Activated CD8-positive, alpha-beta memory T cell treated with anti-CD3 and anti-CD28 coated beads, Interleukin-2, amount 50 U/mL, for 1 hour (primary cell): ENCODE results near the gene INTS11.

ENCODE experiments used
- DNase-seq: peaks from one replicate; pipeline ENCODE4 v3.0.0-alpha.2; 2020; ENCODE audit errors: extremely low read depth

The INTS11 gene

DNA sequence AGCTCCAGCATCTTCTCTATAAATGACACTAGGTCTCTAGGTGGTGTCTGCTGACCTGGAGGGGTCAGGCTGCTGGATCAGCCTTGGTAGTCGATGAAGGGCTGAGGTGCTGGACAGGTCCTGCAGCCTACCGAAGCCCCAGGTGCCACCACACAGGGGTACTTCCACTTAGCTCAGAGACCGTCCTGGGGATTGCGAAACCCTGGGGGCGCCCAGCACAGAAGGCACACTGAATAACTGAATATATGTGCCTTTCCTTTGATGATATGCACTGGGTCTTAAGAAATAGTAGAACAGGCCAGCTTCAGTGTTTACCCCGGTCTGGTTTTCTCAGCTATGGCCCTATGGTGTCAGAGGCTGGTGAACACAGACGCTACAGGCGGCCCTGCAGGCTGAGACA lies 61.7 kb downstream of the INTS11 start:
- DNase-seq = no peak

GRCh38 chr1:1262071-1262470 lies 62.4 kb downstream of the INTS11 start:
- DNase-seq = no peak
